Mesodermal cell (in vitro differentiated cells): Measurements from ENCODE around the gene TNFRSF8. TPM values are rescaled to one million over a fixed set of nuclear protein-coding genes. Genes with fewer than 3 reads are reported as not detected.

ENCODE experiments used
- H3K27ac ChIP-seq: 2 replicates; pipeline ENCODE4 v1.7.0; 2013; ENCODE audit warnings: mild to moderate bottlenecking, low read depth, low read length, moderate library complexity; ENCODE audit not compliant: severe bottlenecking
- H3K36me3 ChIP-seq: 2 replicates; pipeline ENCODE4 v1.7.1; 2013; ENCODE audit warnings: mild to moderate bottlenecking, low read length, moderate library complexity; ENCODE audit not compliant: control insufficient read depth, insufficient read depth
- H3K4me1 ChIP-seq: one replicate; pipeline ENCODE4 v1.7.1; 2013; ENCODE audit warnings: mild to moderate bottlenecking, low read length; ENCODE audit not compliant: insufficient read depth, control insufficient read depth, poor library complexity, severe bottlenecking
- H3K4me3 ChIP-seq: 2 replicates; pipeline ENCODE4 v1.7.0; 2013; ENCODE audit warnings: low read length, control low read depth, mild to moderate bottlenecking; ENCODE audit not compliant: insufficient read depth, poor library complexity, severe bottlenecking; ENCODE audit errors: extremely low read depth
- H3K9me3 ChIP-seq: 2 replicates; pipeline ENCODE4 v1.7.1; 2013; ENCODE audit warnings: mild to moderate bottlenecking, low read length, moderate library complexity; ENCODE audit not compliant: control insufficient read depth
- WGBS, 2 experiments: methylation state at CpG; one replicate each; pipeline ENCODE4 v1.1.5; 2013; ENCODE audit warnings: missing lambda C conversion rate in 2 of 2; ENCODE audit not compliant: insufficient coverage in 2 of 2; 5-methylcytosine and 5-hydroxymethylcytosine counted together
- polyA plus RNA-seq, 2 experiments: library from polyadenylated mRNA; stranded (reverse); fragments of 50-300 nt; gene quantifications; one replicate each; pipeline ENCODE4 v1.2.3, GENCODE V29; 2013

Gene TNFRSF8
- polyA plus RNA-seq (2013, experiment 1 of 2): 0.44 TPM
- polyA plus RNA-seq (2013, experiment 2 of 2): 0.51 TPM

DNA sequence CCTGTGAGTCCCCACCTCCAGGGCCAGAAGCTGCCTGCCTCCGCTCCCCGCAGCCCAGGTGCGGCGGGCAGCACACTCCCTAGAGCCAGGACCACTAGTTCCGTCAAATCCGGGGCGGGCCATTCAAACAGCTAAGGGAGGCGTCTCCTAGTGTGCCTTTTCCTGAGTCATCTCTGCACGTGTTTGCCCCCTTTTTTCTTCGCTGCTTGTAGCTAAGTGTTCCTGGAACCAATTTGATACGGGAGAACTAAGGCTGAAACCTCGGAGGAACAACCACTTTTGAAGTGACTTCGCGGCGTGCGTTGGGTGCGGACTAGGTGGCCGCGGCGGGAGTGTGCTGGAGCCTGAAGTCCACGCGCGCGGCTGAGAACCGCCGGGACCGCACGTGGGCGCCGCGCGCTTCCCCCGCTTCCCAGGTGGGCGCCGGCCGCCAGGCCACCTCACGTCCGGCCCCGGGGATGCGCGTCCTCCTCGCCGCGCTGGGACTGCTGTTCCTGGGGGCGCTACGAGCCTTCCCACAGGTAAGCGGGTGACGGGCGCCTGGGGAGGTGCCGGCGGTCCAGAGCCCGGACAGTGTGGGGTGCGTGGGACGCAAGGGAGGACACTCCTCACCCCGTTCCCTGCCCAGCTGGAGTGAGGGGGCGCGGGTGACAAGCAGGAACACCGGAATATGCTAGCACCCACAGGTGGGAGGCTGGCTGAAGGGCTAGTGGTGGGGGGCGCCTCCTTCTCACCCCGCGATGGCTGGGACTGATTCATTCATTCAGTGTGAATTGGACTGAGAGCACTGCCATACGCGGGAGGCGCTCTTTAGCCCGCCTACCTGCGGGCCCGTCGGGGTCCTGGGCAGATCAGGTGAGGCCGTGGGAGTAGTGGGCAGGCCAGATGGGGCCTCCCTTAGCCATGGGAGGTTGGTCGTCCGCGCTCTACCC, at the start of gene TNFRSF8:
Gene TNFRSF8 (plus strand): TSS at position 163 of the 932 bp plus-strand sequence. CDS start 296 bp downstream, at position 459.
- H3K27ac ChIP-seq: no peak within 1 kb of the TSS
- peak within 1 kb of the TSS; percentile 16 for H3K4me3 ChIP-seq
- WGBS, 2 experiments: 1 to 3% methylated on average over 48 to 56 of the region's 72 CpGs
- H3K36me3 ChIP-seq: no peaks in the 10 kb centered on the region
- no peaks in the 10 kb centered on the region for H3K9me3 ChIP-seq
- peaks cover 16% of the 10 kb centered on the region for H3K4me1 ChIP-seq

DNA sequence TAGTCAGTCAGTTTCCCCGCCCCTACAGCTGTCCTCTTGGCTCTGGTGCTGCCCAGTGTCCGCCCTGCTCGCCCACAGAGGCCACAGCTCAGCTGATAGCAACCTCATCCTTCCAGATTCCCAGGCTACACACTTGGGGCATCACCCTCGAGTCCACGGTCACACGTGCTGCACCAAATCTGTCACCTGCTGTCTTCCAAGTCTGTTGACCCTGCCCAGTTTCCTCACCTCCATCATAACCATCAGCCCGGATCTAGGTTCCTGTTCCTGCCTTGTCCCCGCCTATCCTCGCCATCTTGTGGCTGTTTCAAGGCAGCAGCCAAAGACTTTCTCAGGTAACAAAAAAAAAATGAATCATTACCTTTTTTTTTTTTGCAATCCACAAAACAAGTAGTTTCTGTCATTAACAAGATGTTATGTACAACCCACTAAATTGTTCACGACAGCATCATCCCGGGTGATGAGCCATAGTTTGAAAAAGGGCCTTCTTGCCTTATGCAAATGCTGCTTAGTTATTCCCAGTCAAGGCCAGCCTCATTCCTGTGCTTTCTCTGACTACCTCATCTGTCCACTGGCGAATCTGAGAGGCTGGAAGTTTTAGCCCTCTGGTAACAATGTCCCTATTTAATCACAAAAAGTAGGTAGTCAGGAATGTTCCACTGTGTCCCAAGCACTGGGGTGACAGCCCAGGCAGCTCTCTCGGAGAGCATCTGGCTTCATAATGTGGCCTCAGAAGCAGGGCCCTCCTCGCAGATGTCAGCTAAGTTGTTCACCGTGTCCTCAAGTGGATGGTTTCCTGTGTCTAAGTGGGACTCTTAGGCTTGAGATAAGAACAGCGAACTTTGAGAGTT, 48.7 kb upstream of the TNFRSF8 start:
- H3K36me3 ChIP-seq: peaks cover 36% of the 10 kb centered on the region
- 91% methylated on average over 12 to 15 of the region's 16 CpGs for WGBS, 2 experiments

DNA sequence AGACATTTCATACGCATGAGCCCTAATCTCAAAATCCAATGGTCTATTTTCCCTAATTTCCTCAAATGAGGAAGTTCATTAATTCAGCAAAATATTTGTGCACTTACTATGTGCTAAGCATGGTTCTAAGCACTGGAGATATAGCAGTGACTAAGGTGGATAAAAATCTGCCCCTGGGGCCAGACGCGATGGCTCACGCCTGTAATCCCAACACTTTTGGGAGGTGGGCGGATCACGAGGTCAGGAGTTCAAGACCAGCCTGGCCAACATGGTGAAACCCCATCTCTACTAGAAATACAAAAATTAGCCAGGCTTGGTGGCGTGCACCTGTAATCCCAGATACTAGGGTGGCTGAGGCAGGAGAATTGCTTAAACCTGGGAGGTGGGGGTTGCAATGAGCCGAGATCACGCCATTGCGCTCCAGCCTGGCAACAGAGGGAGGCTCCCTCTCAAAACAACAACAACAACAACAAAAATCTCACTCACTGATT, 48.1 kb upstream of the TNFRSF8 start:
- no peaks in the 10 kb centered on the region for H3K9me3 ChIP-seq
- H3K4me1 ChIP-seq: peaks cover 5% of the 10 kb centered on the region
- H3K27ac ChIP-seq: peak overlapping the region; percentile 72
- H3K4me3 ChIP-seq: no peak overlapping the region
- peaks cover 30% of the 10 kb centered on the region for H3K36me3 ChIP-seq
- 94 to 100% methylated on average over 7 of the region's 10 CpGs for WGBS, 2 experiments

More for the DNA sequence above, 48.7 kb upstream of the TNFRSF8 start:
- Histone ChIP-seq H3K4me3 (no peak overlapping the region), H3K4me1 (peaks cover 5% of the 10 kb centered on the region), H3K27ac (peak overlapping the region; percentile 72), H3K9me3 (no peaks in the 10 kb centered on the region)

DNA sequence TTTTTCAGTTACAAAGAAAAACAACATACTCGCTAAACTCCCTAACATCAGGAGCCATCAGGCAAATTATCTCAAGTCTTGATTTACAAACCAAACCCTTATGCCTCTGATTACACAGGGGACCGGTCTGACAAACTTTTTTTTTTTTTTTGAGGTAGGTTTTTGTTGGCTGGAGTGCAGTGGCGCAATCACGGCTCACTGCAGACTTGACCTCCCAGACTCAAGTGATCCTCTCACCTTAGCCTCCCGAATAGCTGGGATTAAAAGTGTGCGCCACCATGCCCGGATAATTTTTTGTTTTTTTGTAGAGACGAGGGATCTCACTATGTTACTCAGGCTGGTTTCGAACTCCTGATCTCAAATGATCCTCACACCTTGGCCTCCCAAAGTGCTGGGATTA, 47.6 kb upstream of the TNFRSF8 start:
- 100% methylated on average over 2 to 6 of the region's 9 CpGs for WGBS, 2 experiments
- H3K27ac ChIP-seq: no peak overlapping the region
- no peaks in the 10 kb centered on the region for H3K9me3 ChIP-seq
- no peak overlapping the region for H3K4me3 ChIP-seq
- peaks cover 5% of the 10 kb centered on the region for H3K4me1 ChIP-seq
- H3K36me3 ChIP-seq: peaks cover 25% of the 10 kb centered on the region

DNA sequence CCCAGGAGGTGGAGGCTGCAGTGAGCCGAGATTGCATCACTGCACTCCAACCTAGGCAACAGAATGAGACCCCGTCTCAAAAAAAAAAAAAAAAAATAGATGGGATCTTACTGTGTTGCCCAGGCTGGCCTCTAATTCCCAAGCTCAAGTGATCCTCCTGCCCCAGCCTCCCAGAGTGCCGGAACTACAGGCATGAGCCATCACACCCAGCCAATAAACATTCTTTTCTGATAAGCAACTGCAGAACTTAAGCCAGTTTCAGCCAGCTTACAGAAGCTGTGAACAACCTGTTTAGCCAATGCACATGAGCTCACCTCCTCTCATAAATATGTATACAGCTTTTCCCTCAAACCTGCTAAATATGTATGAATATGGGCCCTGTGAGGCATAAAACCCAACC, 46.9 kb upstream of the TNFRSF8 start:
- Histone ChIP-seq H3K4me3 (no peak overlapping the region), H3K9me3 (no peaks in the 10 kb centered on the region), H3K36me3 (peaks cover 18% of the 10 kb centered on the region), H3K4me1 (peaks cover 5% of the 10 kb centered on the region), H3K27ac (no peak overlapping the region)
- 82 to 93% methylated on average over 1 to 3 of the region's 3 CpGs for WGBS, 2 experiments

DNA sequence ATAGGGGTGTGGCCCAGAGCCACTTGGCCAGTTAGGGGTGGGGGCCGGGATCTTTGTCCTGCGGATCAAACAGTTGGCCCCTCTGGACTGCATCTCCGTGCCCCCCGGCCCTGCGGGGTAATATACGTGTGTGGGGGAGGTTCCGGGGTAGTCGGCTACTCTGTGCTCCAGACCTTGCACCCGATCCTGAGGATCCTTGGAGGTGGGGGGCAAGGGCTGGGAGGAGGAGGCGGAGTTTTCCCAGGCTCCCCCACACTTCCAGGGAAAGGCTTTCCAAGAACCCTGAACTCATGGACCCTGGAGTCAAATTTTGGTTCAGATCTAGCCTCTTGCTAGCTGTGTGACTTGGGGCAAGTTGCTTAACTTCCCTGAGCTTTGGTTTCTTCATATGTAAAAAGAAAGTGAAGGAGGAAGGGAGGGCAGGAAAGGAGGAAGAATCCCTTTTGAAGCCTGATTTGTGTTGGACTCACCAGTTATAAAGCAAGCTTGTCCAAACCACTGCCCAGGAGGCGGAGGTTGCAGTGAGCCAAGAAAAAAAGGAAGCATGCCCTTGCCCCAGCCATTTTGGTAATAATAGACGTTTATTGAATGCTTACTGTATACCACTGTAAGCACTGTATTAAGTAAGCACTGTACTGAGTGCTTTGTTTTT, 43.1 kb upstream of the TNFRSF8 start:
- Histone ChIP-seq H3K4me3 (peak overlapping the region; percentile 69), H3K9me3 (no peaks in the 10 kb centered on the region), H3K36me3 (peaks cover 34% of the 10 kb centered on the region), H3K27ac (peak overlapping the region; percentile 92), H3K4me1 (peaks cover 2% of the 10 kb centered on the region)
- 30 to 33% methylated on average over 3 to 4 of the region's 12 CpGs for WGBS, 2 experiments

DNA sequence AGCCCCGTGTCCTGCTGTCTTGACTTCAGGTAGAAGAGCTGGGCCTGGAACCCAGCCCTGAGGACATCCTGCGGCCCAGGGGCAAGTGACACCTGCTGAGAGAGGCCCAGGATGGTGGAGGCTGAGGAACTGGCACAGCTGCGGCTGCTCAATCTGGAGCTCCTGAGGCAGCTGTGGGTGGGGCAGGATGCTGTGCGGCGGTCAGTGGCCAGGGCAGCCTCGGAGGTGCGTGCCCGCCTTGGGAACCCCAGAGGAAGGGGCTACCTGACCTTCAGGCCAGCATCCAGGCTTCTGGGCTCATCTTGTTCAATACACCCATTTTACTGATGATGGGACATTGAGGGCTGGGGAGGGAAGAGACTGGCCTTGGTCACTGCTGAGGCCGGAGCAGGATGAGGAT, 41.5 kb upstream of the TNFRSF8 start:
- H3K27ac ChIP-seq: no peak overlapping the region
- WGBS, 2 experiments: 91 to 95% methylated on average over 5 to 8 of the region's 9 CpGs
- peaks cover 2% of the 10 kb centered on the region for H3K4me1 ChIP-seq
- no peak overlapping the region for H3K4me3 ChIP-seq
- peaks cover 50% of the 10 kb centered on the region for H3K36me3 ChIP-seq
- no peaks in the 10 kb centered on the region for H3K9me3 ChIP-seq

DNA sequence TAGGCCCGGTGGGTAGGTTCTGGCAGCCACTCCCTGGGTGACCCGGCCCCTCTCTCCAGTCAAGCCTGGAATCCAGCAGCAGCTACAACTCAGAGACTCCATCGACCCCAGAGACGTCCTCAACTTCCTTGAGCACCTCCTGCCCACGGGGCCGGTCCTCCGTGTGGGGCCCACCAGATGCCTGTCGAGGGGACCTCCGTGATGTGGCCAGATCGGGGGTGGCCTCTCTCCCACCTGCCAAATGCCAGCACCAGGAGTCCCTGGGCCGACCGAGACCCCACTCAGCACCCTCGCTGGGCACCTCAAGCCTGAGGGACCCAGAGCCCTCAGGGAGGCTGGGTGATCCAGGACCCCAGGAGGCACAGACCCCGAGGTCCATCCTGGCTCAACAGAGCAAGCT, 41.1 kb upstream of the TNFRSF8 start:
- no peak overlapping the region for H3K4me3 ChIP-seq
- H3K27ac ChIP-seq: no peak overlapping the region
- WGBS, 2 experiments: 98% methylated on average over 12 to 14 of the region's 14 CpGs
- no peaks in the 10 kb centered on the region for H3K9me3 ChIP-seq
- peaks cover 54% of the 10 kb centered on the region for H3K36me3 ChIP-seq
- H3K4me1 ChIP-seq: peaks cover 2% of the 10 kb centered on the region

DNA sequence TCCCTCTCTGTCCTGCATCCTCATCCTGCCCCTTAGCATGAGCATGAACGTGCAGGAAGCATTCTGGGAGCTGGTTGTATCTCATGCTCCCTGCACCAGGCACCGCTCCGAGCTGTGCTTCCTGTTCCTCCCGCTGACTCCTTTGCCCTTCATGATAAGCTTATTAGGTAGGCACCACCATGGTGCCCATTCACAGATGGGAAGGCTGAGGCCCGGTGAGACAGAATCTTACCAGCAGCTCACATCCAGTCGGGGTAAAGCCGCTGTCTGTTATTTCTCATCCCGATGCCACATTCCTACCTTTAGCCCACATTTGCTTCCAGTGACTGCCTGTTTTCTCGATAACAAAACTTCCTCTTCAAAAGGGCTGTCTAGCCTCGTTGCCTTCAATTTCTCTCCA, 36.5 kb upstream of the TNFRSF8 start:
- WGBS, 2 experiments: 96% methylated on average over 9 of the region's 10 CpGs
- no peaks in the 10 kb centered on the region for H3K4me1 ChIP-seq
- no peak overlapping the region for H3K4me3 ChIP-seq
- peaks cover 90% of the 10 kb centered on the region for H3K36me3 ChIP-seq
- no peaks in the 10 kb centered on the region for H3K9me3 ChIP-seq
- H3K27ac ChIP-seq: no peak overlapping the region

DNA sequence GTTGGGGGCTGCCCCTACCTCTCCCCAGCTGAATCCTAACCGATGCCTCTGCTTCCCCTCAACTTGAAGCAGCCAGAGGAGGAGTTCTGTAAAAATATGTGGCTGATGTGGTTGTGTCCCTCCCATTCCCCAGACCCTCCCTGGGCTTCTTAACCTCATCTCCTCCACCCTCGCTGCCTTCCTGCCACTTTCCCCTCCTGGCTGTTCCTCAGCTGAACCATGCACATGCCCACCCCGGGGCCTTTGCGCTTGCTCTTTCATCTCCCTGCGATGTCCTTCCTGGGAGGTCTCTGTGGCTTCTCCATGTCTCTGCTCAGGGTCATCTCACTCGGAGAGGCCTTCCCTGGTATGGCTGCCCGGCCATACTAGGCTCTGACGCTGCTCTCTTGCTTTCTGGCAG, 34.9 kb upstream of the TNFRSF8 start:
- 94 to 97% methylated on average over 7 of the region's 8 CpGs for WGBS, 2 experiments
- Histone ChIP-seq H3K9me3 (no peaks in the 10 kb centered on the region), H3K4me3 (no peak overlapping the region), H3K27ac (no peak overlapping the region), H3K36me3 (peaks cover 87% of the 10 kb centered on the region), H3K4me1 (no peaks in the 10 kb centered on the region)
